ENCODE measurements around the gene ZSCAN2.
"Not testable (repeated sequence)": the region's sequence is repeated elsewhere in the genome, so short reads cannot be mapped to it uniquely, and the experiment has no call there.

ZSCAN2 gene

GRCh38 chr15:84600687-84601554, at the start of gene ZSCAN2:
ZSCAN2 (plus strand) TSS chr15:84601009; CDS start chr15:84603928, 2,919 bp downstream.
- DNase-seq: peak; percentile 97 to 98 (median 98)

- not testable (repeated sequence) for DNase-seq
Observed at GRCh38 chr15:84551624-84552023, 49.2 kb upstream of the ZSCAN2 start.

- no peak for DNase-seq
Observed at GRCh38 chr15:84552896-84553295, 47.9 kb upstream of the ZSCAN2 start.

GRCh38 chr15:84556690-84557089, 44.1 kb upstream of the ZSCAN2 start:
- not testable (repeated sequence) for DNase-seq

GRCh38 chr15:84568021-84568420, 32.8 kb upstream of the ZSCAN2 start:
- not testable (repeated sequence) for DNase-seq

- DNase-seq: peak; percentile 67 to 85 (median 72)
Observed at GRCh38 chr15:84570164-84570735, 30.6 kb upstream of the ZSCAN2 start.

- no peak for DNase-seq
Observed at GRCh38 chr15:84572231-84572630, 28.6 kb upstream of the ZSCAN2 start.

GRCh38 chr15:84575493-84575892, 25.3 kb upstream of the ZSCAN2 start:
- DNase-seq: no peak

- not testable (repeated sequence) for DNase-seq
Observed at GRCh38 chr15:84577891-84578290, 22.9 kb upstream of the ZSCAN2 start.

- DNase-seq: not testable (repeated sequence)
Observed at GRCh38 chr15:84579261-84579721, 21.5 kb upstream of the ZSCAN2 start.

GRCh38 chr15:84581676-84582428, 19.0 kb upstream of the ZSCAN2 start:
- DNase-seq: not testable (repeated sequence)

GRCh38 chr15:84582583-84583157, 18.1 kb upstream of the ZSCAN2 start:
- no peak for DNase-seq

GRCh38 chr15:84583921-84584320, 16.9 kb upstream of the ZSCAN2 start:
- DNase-seq: not testable (repeated sequence)

GRCh38 chr15:84586696-84587095, 14.1 kb upstream of the ZSCAN2 start:
- DNase-seq: no peak

GRCh38 chr15:84588053-84588874, 12.5 kb upstream of the ZSCAN2 start:
- peak; percentile 85 to 93 (median 90) for DNase-seq

GRCh38 chr15:84590406-84590805, 10.4 kb upstream of the ZSCAN2 start:
- no peak for DNase-seq

GRCh38 chr15:84591815-84592214, 9.0 kb upstream of the ZSCAN2 start:
- DNase-seq: no peak

GRCh38 chr15:84594617-84595290, 6.1 kb upstream of the ZSCAN2 start:
- DNase-seq: no peak

- peak; percentile 62 to 75 (median 67) for DNase-seq
Observed at GRCh38 chr15:84595660-84596059, 5.1 kb upstream of the ZSCAN2 start.

GRCh38 chr15:84597296-84597695, 3.5 kb upstream of the ZSCAN2 start:
- DNase-seq: peak in 1 of 3 donors; percentile 57

GRCh38 chr15:84598250-84598649, 2.6 kb upstream of the ZSCAN2 start:
- peak; percentile 78 to 91 (median 86) for DNase-seq
